22Rv1 (cell line): Measurements from ENCODE around the gene SOX10.

Experiments used
- H3K27ac ChIP-seq: fragments of 450-650 bp; 2 replicates; pipeline ENCODE4 v1.5.1; 2017
- CTCF ChIP-seq: fragments of 450-650 bp; IDR thresholded peaks from 2 replicates; pipeline ENCODE4 v1.5.1; 2017; ENCODE audit warnings: mild to moderate bottlenecking
- ZFX ChIP-seq: fragments of 450-650 bp; IDR thresholded peaks from 2 replicates; pipeline ENCODE4 v1.6.1; 2017; ENCODE audit warnings: antibody characterized with exemption, borderline replicate concordance

The SOX10 gene

GRCh38 chr22:38029370-38029769 is 45.0 kb upstream of the SOX10 start:
- TF ChIP-seq ZFX (no peak), CTCF (no peak)
- H3K27ac ChIP-seq = no peak overlapping the region

DNA sequence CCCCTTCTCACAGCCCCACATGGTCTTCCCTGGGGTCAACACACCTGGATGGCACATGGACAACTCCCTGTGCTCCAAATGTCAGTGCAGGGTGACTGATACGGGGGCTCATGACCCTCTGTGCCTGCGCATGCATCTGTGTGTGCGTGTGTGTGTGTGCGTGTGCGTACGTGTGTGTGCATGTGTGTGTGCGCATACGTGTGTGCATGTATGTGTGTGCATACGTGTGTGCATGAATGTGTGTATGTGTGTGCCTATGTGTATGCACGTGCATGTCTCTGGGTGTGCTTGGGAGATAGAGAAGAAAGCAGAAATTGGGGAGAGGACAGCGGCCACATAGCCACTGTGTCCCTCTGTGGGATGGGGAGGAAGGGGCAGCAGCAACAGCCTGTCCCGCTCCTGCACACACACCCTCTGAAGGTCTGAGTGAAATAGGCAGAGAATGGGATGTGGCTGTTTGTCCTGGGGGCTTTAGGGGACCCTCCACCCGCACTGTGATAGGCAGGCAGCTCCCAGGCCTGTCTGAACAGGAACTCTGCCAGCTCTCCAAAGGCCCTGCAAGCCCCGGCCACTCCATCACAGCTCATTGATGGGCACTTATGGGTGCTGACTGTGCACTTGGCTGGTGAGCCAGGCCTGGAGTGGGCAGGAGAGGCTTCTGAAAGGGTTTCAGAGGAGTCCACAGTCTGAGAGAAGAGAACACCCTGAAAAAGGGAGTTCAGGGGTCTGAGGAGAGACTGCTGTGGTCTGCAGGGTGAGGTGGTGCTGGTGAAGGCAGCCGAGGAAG is 44.2 kb upstream of the SOX10 start:
- TF ChIP-seq CTCF (no peak), ZFX (no peak)
- no peak overlapping the region for H3K27ac ChIP-seq

GRCh38 chr22:38027487-38027886 is 43.1 kb upstream of the SOX10 start:
- TF ChIP-seq ZFX (no peak), CTCF (no peak)
- H3K27ac ChIP-seq = no peak overlapping the region

DNA sequence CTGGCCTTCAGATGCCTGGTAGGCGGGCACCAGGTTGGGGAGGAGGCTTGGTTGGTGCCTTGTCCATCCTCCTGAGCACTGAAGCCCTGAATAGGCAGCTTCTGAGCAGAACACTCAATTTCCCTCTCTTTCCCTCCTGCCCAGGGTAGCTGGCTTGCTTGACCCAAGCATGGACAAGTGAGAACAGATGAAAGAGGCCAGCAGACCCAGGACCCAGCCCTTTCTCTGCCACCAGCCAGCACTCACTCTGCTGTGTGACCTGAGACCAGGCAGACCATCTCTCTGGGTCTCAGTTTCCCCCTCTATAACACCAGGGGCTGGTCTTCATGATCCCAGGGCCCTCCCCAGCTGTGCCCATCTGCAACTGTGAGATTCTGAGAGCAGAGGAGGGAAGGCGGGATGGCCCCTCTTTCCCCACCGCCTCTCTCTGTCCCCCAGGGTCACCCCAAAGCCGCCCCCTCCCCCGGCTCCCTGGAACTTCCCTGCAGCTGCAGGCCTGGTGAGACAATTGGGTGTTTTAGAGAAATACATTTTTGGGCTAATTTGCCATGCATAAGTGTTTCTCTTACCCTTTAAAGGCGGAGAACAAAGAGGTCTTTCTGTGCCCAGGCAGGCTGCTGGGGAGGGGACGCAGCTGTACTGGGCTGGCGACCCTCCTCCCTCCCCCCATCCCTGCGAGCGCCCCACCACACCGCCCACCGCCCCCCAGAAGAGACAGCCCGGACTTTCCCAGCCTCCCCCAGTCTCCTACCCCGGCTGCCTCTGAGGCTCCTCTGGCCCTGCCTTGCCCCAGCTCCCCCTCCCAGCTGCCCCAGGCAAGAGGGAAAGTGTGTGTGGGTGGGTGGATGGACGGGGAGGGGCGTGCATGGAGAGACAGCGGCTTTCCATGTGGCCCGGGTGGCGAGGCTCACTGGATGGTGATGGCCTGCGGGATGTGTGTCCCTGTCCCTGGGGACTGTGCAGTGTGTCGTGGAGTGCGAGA is 42.1 kb upstream of the SOX10 start:
- H3K27ac ChIP-seq = no peak overlapping the region
- TF ChIP-seq CTCF (no peak), ZFX (no peak)

GRCh38 chr22:38025514-38025913 is 41.2 kb upstream of the SOX10 start:
- TF ChIP-seq CTCF (no peak), ZFX (no peak)

DNA sequence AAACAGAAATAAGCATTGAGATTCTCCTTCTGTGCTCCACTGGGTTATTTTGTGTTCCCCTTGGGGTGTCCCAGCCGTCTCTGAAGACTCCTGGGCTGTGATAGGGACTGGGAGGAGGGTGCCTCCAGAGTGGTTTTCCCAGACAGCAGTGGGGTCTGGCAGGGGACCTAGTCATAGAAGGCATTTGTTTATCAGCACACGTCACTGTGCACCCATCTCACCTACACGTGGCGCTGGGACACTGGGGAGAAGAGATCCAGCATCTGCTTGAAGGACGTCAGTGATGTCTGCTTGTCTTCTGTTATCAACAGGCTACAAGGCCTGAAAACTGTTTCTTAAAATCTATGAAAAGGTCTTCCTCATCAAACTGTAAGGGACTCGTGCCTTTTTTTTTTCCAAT is 38.7 kb upstream of the SOX10 start:
- H3K27ac ChIP-seq = no peak overlapping the region

More at GRCh38 chr22:38025514-38025913, 41.2 kb upstream of the SOX10 start:
- no peak overlapping the region for H3K27ac ChIP-seq

More for the DNA sequence above, 38.7 kb upstream of the SOX10 start:
- TF ChIP-seq ZFX (no peak), CTCF (no peak)
